COR-L47 (cell line): ENCODE data around the gene TBC1D22A.

ENCODE experiments used
- DNase-seq: peaks from one replicate; lab custom pipeline; 2025; lab: John Stamatoyannopoulos, UW

The TBC1D22A gene

DNA sequence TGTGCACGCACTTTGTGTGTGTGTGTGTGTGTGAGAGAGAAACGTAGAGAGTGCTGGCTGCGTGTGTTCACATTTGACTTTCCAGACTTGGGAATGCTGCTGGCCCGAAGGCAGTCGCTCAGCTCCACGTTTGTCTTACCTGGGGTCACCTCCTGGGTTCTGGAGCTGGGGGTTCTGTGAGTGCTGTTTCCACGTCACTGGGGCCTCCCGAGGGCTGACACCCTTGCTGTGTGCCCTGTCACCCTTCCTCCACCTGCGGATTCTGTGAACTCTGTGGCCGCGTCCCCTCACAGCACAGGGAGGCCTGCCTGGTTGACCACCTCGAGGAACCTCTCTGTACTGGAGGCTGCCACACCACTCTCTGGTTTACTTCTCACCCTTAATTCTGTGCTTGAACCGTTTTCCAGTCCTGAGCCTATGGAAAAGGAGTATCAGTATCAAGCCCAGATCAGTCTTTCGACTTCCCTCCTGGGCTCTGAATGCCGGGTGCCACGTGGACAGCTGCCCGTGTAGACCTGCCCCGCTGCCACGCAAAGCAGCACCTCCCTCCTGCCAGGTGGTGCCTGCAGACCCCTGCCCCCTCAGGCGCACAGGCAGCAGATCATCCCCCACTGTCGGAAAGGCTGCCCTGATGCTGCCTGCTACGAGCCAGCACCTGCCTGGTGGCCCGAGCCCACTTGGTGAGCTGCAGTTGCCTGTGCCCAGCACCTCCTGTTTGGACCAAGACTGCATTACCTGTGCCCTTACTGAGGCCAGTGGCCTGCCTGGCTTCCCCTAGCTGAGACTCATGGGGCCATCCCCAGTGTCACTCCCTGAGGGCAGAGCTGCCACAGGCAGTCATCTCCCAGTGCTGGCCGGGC lies 233.3 kb downstream of the TBC1D22A start:
- DNase-seq, result no peak

DNA sequence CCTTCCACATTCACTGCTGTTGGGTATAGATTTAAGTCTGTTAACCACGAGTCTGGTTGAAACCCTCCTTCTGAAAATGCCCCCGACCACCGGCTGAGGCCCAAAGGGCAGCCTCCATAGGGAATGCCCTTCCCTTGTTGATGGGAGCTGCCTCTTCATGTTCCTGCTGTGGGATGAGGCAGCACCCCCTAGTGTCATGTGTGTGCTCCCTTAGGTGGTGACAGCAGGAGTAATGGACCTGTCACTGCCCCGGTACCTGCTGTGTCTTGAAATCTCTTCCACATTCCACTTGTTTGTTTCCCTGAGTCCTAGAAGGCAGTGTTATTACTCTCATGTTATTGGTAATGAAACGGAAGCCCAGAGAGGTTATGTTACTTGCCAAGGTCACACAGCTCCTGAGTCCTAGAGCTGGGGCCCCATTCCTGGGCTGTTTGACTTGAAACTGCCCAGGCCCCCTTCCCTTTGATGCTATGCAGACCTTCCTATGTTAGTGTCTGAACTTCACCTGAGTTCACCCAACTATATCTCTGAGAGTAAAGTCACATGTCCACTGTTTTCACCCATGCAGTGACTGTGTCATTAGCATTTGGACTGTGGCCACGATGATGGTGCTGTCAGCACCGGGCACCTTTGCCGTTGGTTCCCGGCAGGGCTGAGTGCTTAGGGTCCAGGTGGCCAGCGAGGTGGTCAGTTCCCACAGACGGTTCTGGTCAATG lies 234.3 kb downstream of the TBC1D22A start:
- DNase-seq, result peak; percentile 19

DNA sequence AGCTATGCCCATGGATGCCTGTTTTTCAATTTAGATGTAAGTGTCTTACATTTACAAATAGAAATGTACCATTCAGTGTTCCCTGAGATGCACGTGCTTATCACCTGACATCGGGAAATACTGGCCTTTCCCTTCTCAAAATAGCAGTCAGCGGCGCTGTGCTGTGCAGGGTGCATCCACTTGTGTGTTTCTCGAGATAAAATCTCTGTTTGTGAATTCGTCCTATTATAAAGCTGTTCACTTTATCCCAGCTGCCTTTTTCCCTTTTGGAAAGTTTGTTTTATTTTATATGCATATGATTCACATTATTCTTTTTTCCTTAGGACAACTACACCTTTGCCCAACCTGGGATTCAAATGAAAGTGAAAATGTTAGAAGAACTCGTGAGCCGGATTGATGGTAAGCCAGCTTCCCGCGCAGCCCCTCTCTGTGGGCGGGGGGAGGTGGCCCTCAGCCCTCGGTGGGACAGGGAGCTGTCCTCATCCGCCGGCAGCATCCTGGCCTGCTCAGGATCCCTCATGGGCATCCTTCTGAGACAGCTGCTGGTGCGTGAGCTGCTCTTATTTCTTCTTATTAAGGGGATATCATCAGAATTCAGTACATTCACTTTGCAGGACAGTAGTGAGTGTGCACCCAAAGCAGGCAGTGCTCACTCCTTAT lies 235.0 kb downstream of the TBC1D22A start:
- no peak for DNase-seq

DNA sequence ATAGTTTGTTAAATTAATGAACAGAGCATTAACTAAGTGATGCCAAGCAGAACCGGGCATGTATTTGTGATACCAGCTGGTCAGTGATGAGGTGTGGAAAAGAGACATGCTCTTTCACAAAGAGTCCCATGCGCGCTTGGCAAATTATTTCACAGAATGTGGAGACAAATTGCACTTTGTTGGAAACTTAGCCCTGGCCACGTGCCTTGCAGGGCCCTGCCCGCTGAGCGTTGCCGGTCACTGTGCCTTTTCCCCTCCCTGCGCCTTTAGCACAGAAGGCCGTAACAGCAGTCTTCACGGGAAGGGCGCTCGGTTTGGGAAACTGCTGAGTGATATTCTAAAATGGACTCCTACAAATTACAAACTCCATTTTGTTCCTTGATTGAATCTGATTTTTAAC lies 235.9 kb downstream of the TBC1D22A start:
- DNase-seq, result no peak

DNA sequence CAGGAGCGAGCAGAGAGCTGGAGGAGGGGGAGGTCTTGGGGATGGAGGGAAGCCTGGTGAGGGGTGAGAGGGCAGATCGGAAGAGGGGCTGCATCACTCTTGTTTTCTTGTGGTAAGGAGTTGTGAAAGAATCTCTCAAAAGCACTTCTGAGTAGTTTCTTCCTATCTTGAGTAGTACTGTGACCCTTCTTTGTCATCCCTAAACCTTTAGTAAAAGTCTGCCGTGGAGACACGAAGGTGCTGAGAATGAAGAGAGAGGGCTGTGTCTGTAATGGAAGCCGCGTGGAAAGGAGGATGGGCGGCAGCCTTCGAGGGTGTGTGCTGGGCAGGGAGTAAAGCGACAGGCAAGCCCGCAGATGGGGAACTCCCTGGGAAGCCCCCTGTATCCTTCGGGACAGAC lies 237.8 kb downstream of the TBC1D22A start:
- no peak for DNase-seq

DNA sequence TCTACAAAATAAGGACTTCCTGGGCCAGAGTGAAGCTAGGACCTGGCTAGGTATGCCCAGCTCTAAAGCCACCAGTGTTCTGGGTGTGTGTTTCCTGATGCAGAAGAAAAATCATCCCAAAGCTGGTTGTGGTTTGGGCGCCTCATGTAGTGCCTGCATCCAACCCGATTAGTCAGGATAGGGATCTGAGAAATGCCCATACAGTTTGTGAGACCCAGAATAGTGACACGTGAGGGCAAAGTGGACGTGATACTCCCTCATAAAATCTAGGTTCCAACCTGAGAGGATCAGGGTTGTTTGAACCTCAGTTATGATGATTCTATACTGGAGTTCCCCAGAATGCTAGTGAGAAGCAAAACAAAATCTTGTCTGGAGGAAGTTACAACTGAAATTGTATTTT lies 238.4 kb downstream of the TBC1D22A start:
- no peak for DNase-seq

DNA sequence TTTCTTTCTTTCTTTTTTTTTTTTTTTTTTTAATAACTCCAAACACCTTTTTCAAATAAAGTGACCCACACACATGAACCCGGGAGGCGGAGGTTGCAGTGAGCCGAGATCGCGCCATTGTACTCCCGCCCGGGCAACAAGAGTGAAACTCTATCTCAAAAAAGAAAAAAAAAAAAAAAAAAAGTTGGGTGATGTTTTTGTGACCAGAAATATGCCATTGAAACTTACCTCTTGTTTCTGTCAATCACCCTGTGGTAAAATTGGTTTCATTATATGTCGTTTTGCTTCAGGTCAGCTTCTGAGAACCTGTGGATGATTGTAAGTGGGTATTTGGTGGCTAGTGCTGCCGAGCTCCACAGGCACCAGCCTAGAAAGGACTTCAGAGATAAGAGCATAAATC lies 238.8 kb downstream of the TBC1D22A start:
- DNase-seq, result no peak

DNA sequence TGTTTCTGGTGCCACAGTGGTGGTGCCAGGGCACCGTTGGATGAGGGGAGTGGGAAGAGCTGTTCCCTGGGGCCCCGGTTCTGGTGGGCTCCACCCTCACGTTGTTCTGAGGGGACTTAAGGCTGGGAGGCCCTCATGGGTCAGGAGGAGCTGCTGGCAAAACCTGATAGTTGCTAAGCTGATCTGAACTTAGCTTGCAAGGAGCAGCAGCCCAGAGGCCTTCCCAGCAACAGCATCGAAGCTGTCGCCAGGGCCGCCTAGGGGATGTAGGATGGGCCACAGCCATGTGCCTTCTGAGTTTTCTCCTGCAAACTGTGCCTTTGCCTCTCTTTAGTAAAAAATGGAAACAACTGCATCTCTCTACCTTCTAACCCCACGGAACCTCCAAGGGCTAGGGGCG lies 240.2 kb downstream of the TBC1D22A start:
- no peak for DNase-seq

DNA sequence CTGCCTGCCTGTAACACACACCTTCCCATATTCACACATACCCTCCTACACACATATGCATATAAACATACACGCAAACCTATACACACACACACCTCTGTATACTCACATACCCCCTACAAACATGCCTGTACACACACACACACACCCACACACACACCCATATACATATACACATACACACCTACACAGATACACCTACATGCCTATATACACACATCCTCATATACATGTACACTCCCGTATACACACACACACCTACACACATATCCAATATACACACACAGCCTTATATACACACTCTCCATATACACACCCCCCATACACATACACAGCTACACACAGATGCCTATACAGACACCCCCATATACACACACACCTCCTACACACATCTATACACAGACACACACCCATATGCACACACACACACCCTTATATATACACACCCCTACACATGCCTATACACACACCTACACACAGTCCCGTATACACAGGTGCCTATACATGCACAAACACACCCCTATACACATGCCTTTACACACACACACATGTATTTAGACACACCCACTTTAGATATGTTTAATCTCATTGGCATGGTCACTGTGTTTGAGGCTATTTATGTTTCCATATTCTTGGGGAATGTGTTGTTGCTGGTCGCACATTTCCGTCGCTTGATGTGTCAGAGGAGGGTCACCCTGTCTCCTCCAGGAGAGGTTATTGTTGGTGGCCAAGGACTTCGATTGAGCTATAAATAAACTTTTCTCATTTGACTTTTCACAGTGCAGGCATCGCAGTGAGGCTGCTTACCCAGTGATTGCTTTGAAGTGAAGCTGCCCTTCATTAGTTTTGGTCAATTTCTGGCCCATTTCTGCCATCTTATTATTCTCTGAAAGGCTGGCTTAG lies 243.3 kb downstream of the TBC1D22A start:
- no peak for DNase-seq

DNA sequence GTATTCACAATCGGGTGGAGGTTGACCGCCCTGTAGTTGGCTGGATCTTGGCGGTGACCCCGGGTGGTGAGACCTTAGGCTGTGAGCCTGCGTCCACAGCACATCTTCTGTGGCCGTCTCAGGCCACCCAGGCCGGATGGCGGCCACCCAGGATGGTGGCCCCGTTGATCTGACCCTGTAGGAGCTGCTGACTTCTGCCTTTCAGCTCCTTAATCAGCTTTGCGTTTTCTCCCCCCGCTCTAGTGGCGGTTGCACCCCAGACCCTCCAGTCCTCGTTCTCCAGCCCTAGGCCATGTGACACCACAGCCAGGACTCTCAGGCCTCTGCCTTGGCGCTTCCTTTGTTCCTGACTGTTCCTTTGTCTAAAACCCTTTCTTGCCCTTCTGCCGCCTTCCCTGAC lies 244.0 kb downstream of the TBC1D22A start:
- no peak for DNase-seq

DNA sequence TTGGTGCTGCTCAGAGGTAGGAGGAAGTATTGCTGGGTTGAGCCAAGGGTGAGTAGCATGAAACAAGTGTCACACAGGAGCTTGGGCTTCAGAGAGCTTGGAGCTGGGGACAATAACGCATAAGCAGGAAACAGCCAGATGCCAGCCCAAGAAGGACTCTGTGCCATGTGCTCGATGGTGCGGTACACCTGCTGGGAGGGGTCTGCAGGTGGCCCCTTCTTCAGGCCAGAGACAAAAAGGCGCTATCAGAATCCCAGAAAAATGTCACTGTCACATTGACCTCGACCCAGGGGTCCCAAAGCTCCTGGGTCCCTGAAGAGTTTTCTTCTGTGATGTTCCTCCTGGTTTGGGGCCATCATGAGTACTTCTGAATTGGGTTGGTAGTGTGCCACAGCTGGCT lies 244.4 kb downstream of the TBC1D22A start:
- DNase-seq, result no peak

DNA sequence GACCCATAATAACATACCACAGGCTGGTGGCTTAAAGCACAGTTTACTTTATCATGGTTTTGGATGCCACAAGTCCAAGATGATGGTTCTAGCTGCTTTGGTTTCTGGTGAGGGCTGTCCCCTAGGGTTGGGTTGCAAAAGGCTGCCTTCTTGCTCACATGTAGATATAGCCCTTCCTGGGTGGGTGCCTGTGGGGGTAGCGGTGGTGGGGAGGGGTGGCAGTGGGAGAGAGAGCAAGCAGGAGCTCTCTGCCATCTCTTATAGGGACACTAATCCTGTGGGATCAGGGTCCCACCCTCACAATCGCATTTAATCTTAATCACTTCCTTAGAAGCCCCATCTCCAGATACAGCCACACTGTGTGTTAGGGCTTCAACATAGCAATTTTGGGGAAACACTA lies 245.0 kb downstream of the TBC1D22A start:
- DNase-seq, result no peak

DNA sequence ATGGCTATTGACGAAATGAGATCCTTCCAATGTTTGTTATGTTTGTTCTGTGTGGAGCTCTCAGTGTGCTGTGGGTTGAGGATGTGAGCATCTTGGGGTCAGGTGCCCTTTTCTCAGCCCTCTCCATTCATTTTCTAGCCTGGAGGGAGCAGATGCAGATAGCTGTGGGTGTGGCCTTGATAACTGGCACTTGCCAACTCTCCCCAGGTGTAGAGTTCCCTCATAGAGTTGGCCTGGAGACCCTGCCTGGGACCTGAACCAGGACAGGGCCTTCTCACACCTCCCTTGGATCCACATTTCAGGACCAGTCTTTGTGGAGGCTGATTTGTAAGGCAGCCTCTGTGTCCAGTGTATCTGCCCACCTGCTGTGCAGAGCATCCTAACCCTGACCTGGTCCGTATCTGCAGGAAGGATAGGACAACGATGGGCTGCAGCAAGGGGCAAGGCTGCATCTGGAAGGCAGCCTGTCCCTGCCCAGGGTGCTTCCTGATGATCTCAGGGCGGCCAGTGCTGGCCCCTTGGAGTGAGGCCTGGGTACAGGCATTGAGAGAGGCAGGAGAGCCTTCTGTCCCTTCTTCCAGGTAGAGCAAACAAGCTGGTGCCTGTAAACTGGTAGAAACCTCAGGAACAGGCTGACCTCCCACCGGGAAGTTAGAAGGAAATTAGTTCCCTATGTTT lies 245.9 kb downstream of the TBC1D22A start:
- no peak for DNase-seq

DNA sequence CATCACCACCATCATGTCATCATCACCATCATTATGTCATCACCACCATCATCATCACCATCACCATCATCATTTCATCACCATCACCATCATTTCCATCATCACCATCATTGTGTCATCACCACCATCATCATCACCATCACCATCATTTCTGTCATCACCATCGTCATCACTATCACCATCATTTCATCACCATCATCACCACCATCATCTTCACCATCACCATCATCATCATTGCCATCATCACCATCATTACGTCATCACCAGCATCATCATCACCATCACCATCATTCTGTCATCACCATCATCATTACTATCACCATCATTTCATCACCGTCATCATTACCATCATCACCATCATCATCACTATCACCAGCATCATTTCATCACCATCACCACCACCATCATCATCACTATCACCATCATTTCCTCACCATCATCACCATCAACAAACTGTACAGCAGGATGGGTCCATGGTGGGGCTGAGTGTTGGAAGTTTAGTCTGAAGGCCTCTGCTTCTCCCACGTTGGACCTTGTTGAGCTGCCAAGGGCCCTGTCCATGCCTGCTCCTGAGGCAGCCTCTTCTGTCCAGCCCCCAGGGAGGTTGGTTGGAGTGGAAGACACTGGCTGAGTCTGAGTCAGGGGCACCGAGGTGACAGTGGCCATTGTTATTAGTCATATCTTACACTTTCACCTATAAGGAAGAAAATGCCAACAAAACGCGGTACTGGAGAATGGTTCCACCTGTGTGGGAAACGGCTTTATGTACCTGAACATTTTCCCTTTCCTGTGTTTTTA lies 247.1 kb downstream of the TBC1D22A start:
- DNase-seq, result no peak

DNA sequence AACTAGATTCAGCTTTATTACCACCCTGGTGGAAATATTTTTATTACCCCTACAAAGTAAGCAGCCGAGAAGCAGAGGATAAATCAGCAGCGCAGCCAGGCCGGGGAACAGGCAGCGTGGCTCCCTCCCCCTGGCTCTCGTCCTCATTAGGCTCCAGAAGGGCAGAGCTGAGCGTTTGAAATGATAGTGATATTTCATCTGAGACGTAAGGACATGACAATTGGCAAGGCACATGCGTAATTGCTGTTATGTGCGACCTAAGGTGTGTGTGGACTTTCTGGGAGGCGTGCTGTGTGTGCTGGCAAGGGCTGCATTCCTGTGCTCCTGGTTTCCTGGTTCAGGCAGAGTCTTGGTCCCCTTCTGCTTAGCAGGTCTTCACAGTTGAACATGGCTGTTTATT lies 247.8 kb downstream of the TBC1D22A start:
- no peak for DNase-seq

DNA sequence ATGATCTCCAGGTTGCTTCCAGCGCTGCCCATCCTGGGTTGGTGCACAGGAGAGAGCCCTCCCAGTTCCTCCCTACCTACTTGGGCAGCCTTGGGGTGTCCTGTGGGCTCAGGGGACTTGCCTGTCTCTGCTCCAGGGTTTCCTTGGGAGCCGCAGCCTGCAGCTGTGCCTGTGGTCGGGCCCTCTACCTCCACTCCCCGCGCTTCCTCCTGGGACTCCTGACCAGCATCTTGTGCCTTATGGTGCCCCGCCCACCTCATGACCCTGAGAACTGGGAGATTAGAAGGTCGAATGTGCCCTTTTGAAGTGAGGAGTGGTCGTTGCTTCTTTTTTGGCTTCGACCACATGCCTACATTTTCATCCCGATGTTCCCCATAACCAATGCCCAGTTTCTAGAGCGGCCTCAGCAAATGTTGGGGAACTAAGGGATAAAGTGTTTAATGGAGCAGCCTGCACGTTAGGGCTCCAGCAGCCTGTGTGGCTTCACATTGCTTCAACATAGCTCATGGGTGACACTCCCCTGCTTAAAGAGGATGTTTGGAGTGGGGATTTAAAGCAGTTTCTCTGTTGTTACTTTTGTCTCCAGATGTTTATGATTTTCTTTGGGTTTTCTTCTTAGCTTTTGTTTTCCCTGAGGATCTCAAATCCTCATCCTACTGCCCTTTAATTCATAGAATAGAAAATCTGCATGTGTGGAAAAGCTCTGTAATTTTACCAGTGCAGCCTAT lies 248.8 kb downstream of the TBC1D22A start:
- DNase-seq, result no peak

DNA sequence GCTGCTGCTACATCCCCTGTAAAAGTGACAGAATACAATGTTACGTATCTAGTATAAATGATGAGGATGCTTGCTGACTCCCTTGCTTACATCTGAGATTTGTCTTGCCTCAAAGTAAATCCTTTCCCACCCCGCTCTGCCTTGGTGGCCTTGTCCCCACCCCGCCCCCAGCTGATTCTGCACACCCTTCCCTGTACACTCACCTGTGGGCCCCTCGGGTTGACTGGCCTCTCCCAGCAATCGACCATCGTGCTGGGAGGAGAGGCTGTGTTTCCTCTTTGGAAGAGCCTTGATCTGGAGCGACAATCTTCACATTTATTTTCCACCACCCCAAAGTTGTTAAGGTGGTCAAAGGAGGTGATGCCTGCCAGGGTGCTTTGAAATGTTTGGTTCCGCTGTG lies 249.4 kb downstream of the TBC1D22A start:
- DNase-seq, result no peak

DNA sequence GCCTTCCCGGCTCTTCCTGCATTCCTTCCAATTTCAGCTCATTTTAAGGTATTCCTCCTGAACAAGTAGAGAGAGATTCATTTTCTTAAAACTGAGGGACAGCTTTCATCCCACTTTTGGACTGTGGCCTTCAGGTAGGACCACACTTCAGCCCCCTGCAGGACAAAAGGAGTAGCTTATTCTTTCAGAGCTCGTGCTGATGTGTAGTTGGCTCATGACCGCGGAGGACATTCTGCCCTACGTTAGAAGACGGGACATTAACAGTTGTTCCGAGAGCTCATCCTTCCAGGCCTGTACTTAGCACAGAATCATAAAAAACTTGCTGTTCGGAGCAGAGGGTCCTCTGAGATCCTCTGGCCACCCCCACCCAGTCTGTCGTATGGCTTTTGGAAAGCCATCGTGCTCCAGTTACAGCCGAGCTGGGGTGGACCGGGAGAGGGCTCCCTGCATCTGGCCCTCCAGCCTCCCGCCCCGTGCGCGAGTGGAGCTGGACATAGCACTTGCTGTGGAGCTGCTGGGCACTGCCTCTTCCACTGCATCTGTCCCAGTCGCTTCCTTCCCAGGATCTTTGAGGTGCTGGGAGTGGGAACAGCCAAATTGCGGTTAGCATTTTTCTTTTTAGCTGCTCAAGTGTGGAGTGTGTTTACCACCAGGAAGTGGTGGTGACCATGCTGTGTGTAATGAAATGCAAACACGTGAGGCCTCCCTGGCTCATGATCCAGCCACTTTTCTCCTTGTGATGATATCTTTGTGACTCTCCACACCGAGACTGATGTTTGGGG lies 250.3 kb downstream of the TBC1D22A start:
- DNase-seq, result no peak
